GM19372 (cell line): Measurements from ENCODE around the gene ARHGAP31.
"Not testable (repeated sequence)": the region's sequence is repeated elsewhere in the genome, so short reads cannot be mapped to it uniquely, and the experiment has no call there.

Experiments used
- ATAC-seq: cut with Tn5 transposase; IDR thresholded peaks from one replicate; pipeline ENCODE4 v1.9.1; 2021; ENCODE audit warnings: mild to moderate bottlenecking, low read depth, moderate library complexity; ENCODE audit not compliant: unreplicated experiment

Gene ARHGAP31

DNA sequence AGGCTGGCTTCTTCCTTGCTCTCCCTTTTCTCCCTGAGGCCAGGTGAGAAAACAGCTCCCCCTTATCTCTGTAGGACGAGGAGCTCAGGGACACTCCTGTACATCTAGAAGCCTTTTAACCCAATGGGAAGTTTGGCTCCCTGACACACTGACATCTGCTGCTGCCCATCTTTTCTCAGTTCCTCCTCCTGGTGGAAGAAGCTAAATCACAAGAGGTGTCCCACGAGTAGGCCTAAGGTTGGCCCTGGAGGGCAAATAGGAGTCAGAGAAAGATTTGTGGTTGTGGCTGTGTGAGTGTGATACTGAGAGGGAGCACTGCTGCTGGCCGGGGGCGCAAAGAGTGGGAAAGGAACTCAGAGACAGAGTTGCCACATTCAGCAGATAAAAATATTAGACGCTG is 49.5 kb downstream of the ARHGAP31 start:
- peak; percentile 71 for ATAC-seq

DNA sequence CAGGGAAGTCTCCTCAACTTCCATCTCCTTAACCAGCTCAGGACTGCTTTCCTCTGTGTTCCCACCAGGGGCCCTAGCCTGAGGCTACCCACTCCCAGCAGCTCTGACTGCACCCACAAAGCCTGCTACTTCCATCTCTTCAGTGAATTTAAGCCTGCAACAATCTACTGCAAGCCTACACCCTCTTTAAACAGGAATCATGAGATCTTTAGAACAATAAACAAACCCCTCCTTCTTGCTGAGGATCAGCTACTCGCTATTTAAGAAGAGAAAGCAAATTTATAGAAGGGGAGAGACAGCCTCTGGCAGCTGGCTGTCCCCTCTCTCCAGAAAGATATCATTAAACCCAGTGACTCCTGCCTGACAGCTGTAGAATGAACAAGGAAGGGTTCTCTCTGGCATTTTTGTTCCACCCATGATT is 51.9 kb downstream of the ARHGAP31 start:
- no peak for ATAC-seq

DNA sequence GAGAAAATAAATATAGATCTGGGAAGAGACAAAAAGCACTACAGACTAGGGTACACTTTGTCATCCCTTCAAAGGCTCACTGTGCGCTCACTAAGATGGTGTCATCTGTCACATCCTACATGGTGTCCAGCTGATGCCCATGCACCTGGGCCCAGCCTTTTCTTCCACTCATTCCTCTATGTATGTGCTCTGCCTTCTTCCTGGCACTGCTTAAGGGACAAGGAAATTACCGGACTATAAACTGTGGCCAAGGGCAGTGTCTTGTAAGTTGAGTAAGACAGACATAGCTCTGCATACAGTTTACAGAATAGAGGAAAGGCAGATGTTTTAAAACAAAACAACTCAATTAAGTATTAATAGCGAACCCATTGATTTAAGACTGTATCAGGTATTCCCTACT is 52.9 kb downstream of the ARHGAP31 start:
- ATAC-seq: no peak

DNA sequence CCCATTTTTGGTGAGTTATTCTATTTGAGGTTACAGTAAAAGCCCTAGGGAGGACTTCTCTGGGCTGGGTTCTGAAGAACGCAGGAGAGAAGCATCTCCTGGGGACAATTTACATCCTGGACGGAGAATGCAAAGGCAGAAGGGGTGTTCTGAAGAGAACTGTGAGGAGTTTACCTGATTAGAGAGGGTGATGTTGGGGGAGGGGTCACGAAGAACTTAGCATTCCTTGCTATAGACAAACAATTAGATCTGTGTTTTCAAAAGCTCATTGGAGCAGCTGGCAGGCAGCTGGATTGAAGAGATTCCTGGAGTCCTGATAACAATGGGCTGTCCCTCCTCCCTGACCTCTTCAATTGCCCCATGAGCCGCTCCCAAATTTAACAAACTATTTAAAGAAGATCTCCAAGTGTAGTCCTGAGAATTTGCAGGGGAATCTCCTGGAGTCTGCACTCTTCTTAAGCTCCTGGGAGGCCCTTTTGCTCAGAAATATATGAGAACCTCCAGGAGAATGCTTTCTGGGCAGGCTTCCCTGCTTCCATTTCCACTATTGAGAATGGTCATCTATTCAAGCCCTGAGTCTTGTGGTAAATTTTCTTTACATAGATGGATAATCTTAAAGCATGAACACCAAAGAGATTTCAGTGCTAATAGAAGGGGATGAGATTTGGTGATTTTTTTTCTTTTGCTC is 55.3 kb downstream of the ARHGAP31 start:
- ATAC-seq: no peak

GRCh38 chr3:119350114-119350513 is 55.9 kb downstream of the ARHGAP31 start:
- no peak for ATAC-seq

GRCh38 chr3:119351581-119351980 is 57.4 kb downstream of the ARHGAP31 start:
- ATAC-seq: no peak

- ATAC-seq: peak; percentile 96
Measured at GRCh38 chr3:119352034-119352609, 57.9 kb downstream of the ARHGAP31 start.

DNA sequence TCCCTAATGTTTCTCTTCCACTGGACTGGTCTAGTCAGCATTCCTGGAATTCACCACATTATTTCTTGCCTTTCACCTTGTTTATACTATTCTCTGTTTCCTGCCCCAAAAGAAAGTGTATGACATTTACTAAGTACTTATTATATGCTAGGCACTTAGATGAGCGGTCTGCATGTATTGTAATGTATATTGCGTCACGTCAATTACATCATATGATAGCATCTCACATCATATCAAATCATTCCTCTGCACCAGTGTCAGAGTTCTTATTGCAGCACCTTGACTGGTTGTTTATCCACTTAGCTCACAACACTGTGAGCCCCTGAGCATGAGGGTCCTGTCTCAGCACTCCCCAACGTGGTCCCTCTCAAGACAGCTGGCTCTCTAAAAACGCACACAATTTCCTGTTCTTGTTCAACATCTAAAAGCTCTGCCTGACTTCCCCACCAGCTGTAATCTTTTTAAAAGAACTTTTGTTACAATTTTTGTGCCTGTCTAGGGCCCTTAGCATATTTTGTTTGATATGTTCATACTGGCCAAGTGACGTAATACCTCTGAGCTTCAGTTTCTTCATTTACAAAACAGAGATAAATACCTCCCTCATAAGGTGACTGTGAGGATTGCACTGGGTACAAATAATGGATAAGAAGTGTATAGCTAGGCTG is 58.8 kb downstream of the ARHGAP31 start:
- no peak for ATAC-seq

DNA sequence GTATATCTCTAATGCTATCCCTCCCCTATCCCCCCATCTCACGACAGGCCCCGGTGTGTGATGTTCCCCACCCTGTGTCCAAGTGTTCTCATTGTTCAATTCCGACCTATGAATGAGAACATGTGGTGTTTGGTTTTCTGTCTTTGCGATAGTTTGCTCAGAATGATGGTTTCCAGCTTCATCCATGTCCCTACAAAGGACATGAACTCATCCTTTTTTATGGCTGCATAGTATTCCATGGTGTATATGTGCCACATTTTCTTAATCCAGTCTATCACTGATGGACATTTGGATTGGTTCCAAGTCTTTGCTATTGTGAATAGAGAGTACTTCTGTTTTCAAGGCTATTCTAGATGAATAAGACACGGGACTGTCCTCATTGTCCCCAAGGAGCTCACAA is 61.4 kb downstream of the ARHGAP31 start:
- ATAC-seq: not testable (repeated sequence)

- ATAC-seq: no peak
Measured at GRCh38 chr3:119356646-119357045, 62.5 kb downstream of the ARHGAP31 start.

DNA sequence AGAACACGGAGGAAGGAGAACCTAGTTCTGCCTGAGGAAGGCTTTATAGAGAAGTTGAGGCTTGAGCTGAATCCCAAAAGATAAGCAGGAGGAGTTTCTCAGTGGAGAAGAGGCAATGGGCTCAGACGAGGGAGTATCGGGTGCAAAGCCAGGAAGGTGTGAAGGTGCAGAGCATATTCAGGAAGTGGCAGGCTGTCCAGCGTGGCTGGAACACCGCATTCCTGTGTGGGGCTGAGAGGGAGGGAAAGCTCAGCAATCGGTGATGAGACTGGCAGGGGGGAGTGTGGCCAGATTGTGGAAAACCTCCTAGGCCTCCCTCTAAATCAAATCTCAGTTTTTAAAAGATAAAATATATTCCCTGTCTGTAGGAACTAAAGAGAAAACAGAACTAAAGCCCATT is 63.0 kb downstream of the ARHGAP31 start:
- no peak for ATAC-seq

DNA sequence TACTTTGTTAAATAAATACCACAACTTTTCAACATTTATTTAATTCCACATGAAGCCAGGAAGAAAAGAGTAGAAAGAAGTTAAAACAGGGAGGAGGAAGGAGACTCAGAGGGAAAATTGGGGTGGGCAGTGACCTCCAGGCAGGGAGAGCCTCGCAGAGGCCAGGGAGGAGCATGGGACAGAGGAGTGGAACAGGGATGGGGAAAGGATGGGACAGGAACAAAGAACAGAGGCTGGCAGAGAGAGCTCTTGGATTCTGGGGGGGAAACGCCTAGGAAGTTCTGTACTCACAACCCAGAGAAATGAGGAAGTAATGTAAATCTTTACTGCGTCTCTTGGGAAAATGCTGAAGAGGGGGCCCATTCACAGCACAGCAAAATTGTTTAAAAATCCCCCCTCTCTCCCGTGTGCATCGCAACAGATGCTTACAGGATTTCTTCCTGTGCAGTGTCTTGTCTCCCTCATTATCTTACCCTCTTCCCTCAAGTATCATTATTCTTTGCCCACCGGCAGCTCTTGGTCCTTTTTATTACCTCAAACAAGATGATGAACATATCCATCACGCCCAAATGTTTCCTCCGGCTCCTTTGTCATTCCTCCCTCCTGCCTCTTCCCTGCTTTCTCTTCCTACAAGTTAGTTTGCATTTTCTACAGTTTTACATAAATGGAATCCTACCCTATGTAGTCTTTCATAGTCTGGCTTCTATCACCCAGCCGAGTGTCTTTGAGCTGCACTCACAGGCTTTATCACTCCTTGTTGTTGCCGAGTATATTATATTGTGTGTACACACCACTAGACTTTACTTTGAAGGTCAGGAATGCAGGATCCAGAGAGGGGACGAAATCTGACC is 65.5 kb downstream of the ARHGAP31 start:
- ATAC-seq: no peak

GRCh38 chr3:119360736-119361462 is 66.7 kb downstream of the ARHGAP31 start:
- ATAC-seq: no peak

- no peak for ATAC-seq
Measured at GRCh38 chr3:119362010-119362409, 67.8 kb downstream of the ARHGAP31 start.

DNA sequence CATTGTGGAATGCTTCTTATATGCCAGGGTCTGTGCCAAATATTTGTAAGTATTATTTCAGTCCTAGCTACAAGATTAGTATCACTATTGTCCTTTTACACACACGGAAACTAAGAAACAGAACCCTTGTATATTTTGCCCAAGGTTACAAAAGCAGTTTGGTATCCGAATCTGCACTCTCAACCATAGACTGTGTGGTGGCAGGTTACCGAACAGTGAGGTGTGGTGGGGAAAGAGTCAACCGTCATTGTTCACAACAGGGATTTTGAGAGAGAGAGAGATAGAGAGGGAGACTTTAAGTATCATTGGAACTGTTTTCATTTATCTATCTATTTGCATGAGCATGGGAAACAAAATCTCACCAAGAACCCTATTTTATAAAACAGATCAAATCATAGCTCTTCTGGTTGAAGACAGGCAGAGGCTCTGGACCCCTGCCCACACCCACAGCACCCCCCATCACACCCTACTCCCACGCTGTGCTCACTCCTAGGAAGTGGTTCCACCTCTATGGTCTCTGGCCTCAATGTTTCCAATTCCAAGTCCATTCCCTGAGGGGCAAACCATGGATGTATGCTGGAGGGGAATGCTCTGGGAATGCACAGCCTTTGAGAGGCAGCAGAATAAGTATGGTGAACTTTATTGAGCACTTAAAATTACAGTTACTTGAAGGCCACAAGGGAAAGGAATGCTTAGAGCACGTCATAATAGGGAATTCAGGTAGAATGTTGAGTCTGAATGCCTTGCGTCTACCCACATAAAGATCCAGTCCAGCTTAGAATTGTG is 69.0 kb downstream of the ARHGAP31 start:
- no peak for ATAC-seq

- ATAC-seq: no peak
Measured at GRCh38 chr3:119364401-119364800, 70.2 kb downstream of the ARHGAP31 start.

GRCh38 chr3:119365418-119365817 is 71.2 kb downstream of the ARHGAP31 start:
- no peak for ATAC-seq

DNA sequence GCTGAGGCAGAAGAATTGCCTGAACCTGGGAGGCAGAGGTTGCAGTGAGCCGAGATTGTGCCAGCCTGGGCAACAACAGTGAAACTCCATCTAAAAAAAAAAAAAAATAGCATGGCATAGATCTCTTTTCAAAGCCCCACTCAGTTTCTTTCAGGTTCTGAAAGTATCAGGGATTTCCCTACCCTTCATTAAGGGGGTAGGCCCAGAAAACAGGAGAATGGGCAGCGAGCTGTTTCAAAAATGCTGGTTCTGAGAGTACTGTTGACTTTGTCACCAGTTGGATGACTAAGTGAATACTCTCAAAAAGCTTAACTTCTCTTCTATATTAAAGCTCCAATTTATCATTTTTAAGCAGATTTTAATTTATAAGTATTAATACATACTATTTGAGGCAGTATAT is 72.8 kb downstream of the ARHGAP31 start:
- ATAC-seq: no peak

GRCh38 chr3:119368298-119368697 is 74.1 kb downstream of the ARHGAP31 start:
- no peak for ATAC-seq

DNA sequence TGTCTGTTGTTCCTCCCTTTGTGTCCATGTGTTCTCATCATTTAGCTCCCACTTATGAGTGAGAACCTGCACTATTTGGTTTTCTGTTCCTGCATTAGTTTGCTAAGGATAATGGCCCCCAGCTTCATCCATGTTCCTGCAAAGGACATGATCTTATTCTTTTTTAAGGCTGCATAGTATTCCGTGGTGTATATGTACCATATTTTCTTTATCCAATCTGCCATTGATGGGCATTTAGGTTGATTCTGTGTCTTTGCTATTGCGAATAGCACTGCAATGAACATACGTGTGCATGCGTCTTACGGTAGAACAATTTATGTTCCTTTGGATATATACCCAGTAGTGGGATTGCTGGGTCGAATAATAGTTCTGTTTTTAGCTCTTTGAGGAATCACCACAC is 77.6 kb downstream of the ARHGAP31 start:
- ATAC-seq: not testable (repeated sequence)
